G401 (cell line): ENCODE data around the gene FFAR4. TPM values are rescaled to one million over a fixed set of nuclear protein-coding genes. Genes with fewer than 3 reads are reported as not detected.

Experiments used
- DNase-seq: peaks from one replicate; pipeline ENCODE4 v3.0.0-alpha.2; 2015; ENCODE audit warnings: low spot score
- in situ Hi-C: cut with HindIII; loops from 2 replicates; pipeline ENCODE4 v1.10.0; 2016; ENCODE audit warnings: low sequenced_read_pairs, mixed read lengths
- total RNA-seq: library from RNA; depleted of rRNA; stranded (reverse); fragments of >200 nt; shearing (Covaris generic); gene quantifications from 2 replicates; pipeline ENCODE4 v1.2.3, GENCODE V29; 2014

Gene FFAR4
- total RNA-seq, 1 experiment from 2014 or later = not detected

GRCh38 chr10:93595378-93596161 is 29.1 kb downstream of the FFAR4 start:
- in situ Hi-C loops = no loop called here
- DNase-seq = no peak

- in situ Hi-C loops = no loop called here
- no peak for DNase-seq
These were observed 30.1 kb downstream of the FFAR4 start for GRCh38 chr10:93596539-93596938.

GRCh38 chr10:93597075-93597599 is 30.7 kb downstream of the FFAR4 start:
- in situ Hi-C loops = no loop called here
- DNase-seq = no peak

- no peak for DNase-seq
- in situ Hi-C loops = no loop called here
These were observed 31.7 kb downstream of the FFAR4 start for GRCh38 chr10:93598157-93598556.

GRCh38 chr10:93599335-93599734 is 32.9 kb downstream of the FFAR4 start:
- in situ Hi-C loops = no loop called here
- no peak for DNase-seq

GRCh38 chr10:93599778-93600177 is 33.3 kb downstream of the FFAR4 start:
- DNase-seq = no peak
- in situ Hi-C loops = no loop called here

GRCh38 chr10:93600446-93601145 is 34.1 kb downstream of the FFAR4 start:
- in situ Hi-C loops = no loop called here
- DNase-seq = no peak

GRCh38 chr10:93601146-93601773 is 34.8 kb downstream of the FFAR4 start, which contains the start of gene RBP4:
Gene RBP4 (minus strand): TSS chr10:93601235. CDS start chr10:93601028, 207 bp downstream.
- in situ Hi-C loops = no loop called here
- DNase-seq = no peak

- DNase-seq = no peak
- in situ Hi-C loops = no loop called here
These were observed 35.3 kb downstream of the FFAR4 start for GRCh38 chr10:93601774-93602162.

GRCh38 chr10:93603023-93603422 is 36.6 kb downstream of the FFAR4 start:
- in situ Hi-C loops = no loop called here
- no peak for DNase-seq

GRCh38 chr10:93604146-93604545 is 37.7 kb downstream of the FFAR4 start:
- in situ Hi-C loops = no loop called here

GRCh38 chr10:93608421-93608820 is 42.0 kb downstream of the FFAR4 start:
- DNase-seq = no peak
- in situ Hi-C loops = no loop called here

More at GRCh38 chr10:93604146-93604545, 37.7 kb downstream of the FFAR4 start:
- no peak for DNase-seq

GRCh38 chr10:93612311-93612710 is 45.8 kb downstream of the FFAR4 start, which contains the start of gene PDE6C:
Gene PDE6C (plus strand): TSS chr10:93612537. CDS start chr10:93612726, 189 bp downstream.
- DNase-seq = no peak
- in situ Hi-C loops = no loop called here

GRCh38 chr10:93613126-93613525 is 46.7 kb downstream of the FFAR4 start:
- in situ Hi-C loops = no loop called here

GRCh38 chr10:93614101-93614825 is 47.8 kb downstream of the FFAR4 start:
- in situ Hi-C loops = no loop called here

More at GRCh38 chr10:93613126-93613525, 46.7 kb downstream of the FFAR4 start:
- no peak for DNase-seq

GRCh38 chr10:93615576-93616235 is 49.2 kb downstream of the FFAR4 start:
- in situ Hi-C loops = no loop called here
- no peak for DNase-seq

More at GRCh38 chr10:93614101-93614825, 47.8 kb downstream of the FFAR4 start:
- no peak for DNase-seq

- no peak for DNase-seq
- in situ Hi-C loops = no loop called here
These were observed 54.5 kb downstream of the FFAR4 start for GRCh38 chr10:93620925-93621324.

- no peak for DNase-seq
- in situ Hi-C loops = no loop called here
These were observed 56.5 kb downstream of the FFAR4 start for GRCh38 chr10:93622942-93623341.
